Neural cell (in vitro differentiated cells): ENCODE results near the gene OSBPL5. TPM values are rescaled to one million over a fixed set of nuclear protein-coding genes. Genes with fewer than 3 reads are reported as not detected.

ENCODE experiments used
- H2AFZ ChIP-seq: fragments of 200-600, 300-800 bp; sonication (generic), shearing (Covaris generic); 2 replicates; pipeline ENCODE4 v1.6.0; 2014; ENCODE audit warnings: low read depth, mild to moderate bottlenecking, antibody characterized with exemption, low read length, moderate library complexity
- H3F3A ChIP-seq: fragments of 200-600 bp; shearing (Covaris generic); 2 replicates; pipeline ENCODE4 v1.6.1; 2016; ENCODE audit warnings: mild to moderate bottlenecking, moderate library complexity, mixed read lengths, antibody characterized with exemption, low read length; ENCODE audit not compliant: insufficient read depth, poor library complexity, severe bottlenecking
- H3K27ac ChIP-seq: fragments of 200-600, 300-800 bp; sonication (generic), shearing (Covaris generic); 2 replicates; pipeline ENCODE4 v1.5.1; 2014; ENCODE audit warnings: mild to moderate bottlenecking, low read length, moderate library complexity
- H3K27me3 ChIP-seq: fragments of 300-800, 200-600 bp; sonication (generic), shearing (Covaris generic); 2 replicates; pipeline ENCODE4 v1.6.0; 2014; ENCODE audit warnings: mild to moderate bottlenecking, low read depth, low read length, moderate library complexity; ENCODE audit not compliant: insufficient read depth
- H3K36me3 ChIP-seq: fragments of 300-800, 200-600 bp; sonication (generic), shearing (Covaris generic); 2 replicates; pipeline ENCODE4 v1.5.1; 2014; ENCODE audit warnings: mild to moderate bottlenecking, antibody characterized with exemption, low read length, moderate library complexity; ENCODE audit not compliant: insufficient read depth
- H3K4me2 ChIP-seq: fragments of 300-800, 200-600 bp; sonication (generic), shearing (Covaris generic); 2 replicates; pipeline ENCODE4 v1.6.0; 2014; ENCODE audit warnings: mild to moderate bottlenecking, low read length
- H3K4me3 ChIP-seq: fragments of 300-800, 200-600 bp; sonication (generic), shearing (Covaris generic); 2 replicates; pipeline ENCODE4 v1.5.1; 2014; ENCODE audit warnings: mild to moderate bottlenecking, low read length, moderate library complexity
- H3K79me2 ChIP-seq: fragments of 200-600 bp; shearing (Covaris generic); replicated peaks from 2 replicates; pipeline ENCODE4 v1.6.0; 2014; ENCODE audit warnings: mild to moderate bottlenecking, low read length, moderate library complexity; ENCODE audit not compliant: insufficient read depth
- H3K9ac ChIP-seq: fragments of 300-800, 200-600 bp; sonication (generic), shearing (Covaris generic); 2 replicates; pipeline ENCODE4 v1.6.1; 2016; ENCODE audit warnings: mild to moderate bottlenecking, low read length, mixed read lengths
- H3K9me2 ChIP-seq: fragments of 200-600 bp; shearing (Covaris generic); 2 replicates; pipeline ENCODE4 v1.6.1; 2016; ENCODE audit warnings: mild to moderate bottlenecking, low read length, mixed read lengths; ENCODE audit not compliant: insufficient read depth
- H3K9me3 ChIP-seq: fragments of 200-600, 300-800 bp; sonication (generic), shearing (Covaris generic); 2 replicates; pipeline ENCODE4 v1.6.1; 2016; ENCODE audit warnings: mild to moderate bottlenecking, mixed run types, low read length, moderate library complexity, mixed read lengths
- H4K20me1 ChIP-seq: fragments of 200-600 bp; shearing (Covaris generic); 2 replicates; pipeline ENCODE4 v1.6.1; 2016; ENCODE audit warnings: mild to moderate bottlenecking, mixed run types; ENCODE audit not compliant: insufficient read depth
- EP300 ChIP-seq: fragments of 450-650 bp; conservative IDR thresholded peaks from 2 replicates; pipeline ENCODE4 v1.6.1; 2014; ENCODE audit warnings: antibody characterized with exemption, mild to moderate bottlenecking, moderate library complexity; ENCODE audit not compliant: poor library complexity, severe bottlenecking
- EZH2 ChIP-seq: fragments of 200-600, 300-800 bp; shearing (Covaris generic), sonication (generic); IDR thresholded peaks from 2 replicates; pipeline ENCODE4 v1.6.1; 2014; ENCODE audit warnings: antibody characterized with exemption, low read length, borderline replicate concordance, mild to moderate bottlenecking; ENCODE audit not compliant: insufficient read depth, poor library complexity, severe bottlenecking
- MXI1 ChIP-seq: fragments of 450-650 bp; conservative IDR thresholded peaks from 2 replicates; pipeline ENCODE4 v1.6.1; 2014; ENCODE audit warnings: antibody characterized with exemption, mild to moderate bottlenecking; ENCODE audit not compliant: poor library complexity, severe bottlenecking
- POLR2AphosphoS5 ChIP-seq: IDR thresholded peaks from 2 replicates; pipeline ENCODE4 v1.6.1; 2012
- RAD21 ChIP-seq: fragments of 450-650 bp; conservative IDR thresholded peaks from 2 replicates; pipeline ENCODE4 v1.6.1; 2014; ENCODE audit warnings: antibody characterized with exemption, mild to moderate bottlenecking, moderate library complexity
- SMC3 ChIP-seq: fragments of 450-650 bp; conservative IDR thresholded peaks from 2 replicates; pipeline ENCODE4 v1.6.1; 2014; ENCODE audit warnings: antibody characterized with exemption, mild to moderate bottlenecking, moderate library complexity; ENCODE audit not compliant: poor library complexity
- TAF1 ChIP-seq: IDR thresholded peaks from 2 replicates; pipeline ENCODE4 v1.6.1; 2012; ENCODE audit warnings: low read depth
- polyA plus RNA-seq: library from polyadenylated mRNA; depleted of rRNA; stranded (reverse); fragments of >200 nt; gene quantifications from 2 replicates; pipeline ENCODE4 v1.2.3, GENCODE V29; 2014
- TF ChIP-seq, protein P1 (sequence below): IDR thresholded peaks from 2 replicates; pipeline ENCODE4 v1.6.1; 2012; ENCODE audit warnings: borderline replicate concordance
- TF ChIP-seq, protein P2 (sequence below): fragments of 450-650 bp; IDR thresholded peaks from 2 replicates; pipeline ENCODE4 v1.5.1; 2014; ENCODE audit warnings: antibody characterized with exemption, mild to moderate bottlenecking, moderate library complexity; ENCODE audit not compliant: poor library complexity, severe bottlenecking

Gene OSBPL5
- polyA plus RNA-seq, 1 donor from 2014 or later = 49.1 TPM

DNA sequence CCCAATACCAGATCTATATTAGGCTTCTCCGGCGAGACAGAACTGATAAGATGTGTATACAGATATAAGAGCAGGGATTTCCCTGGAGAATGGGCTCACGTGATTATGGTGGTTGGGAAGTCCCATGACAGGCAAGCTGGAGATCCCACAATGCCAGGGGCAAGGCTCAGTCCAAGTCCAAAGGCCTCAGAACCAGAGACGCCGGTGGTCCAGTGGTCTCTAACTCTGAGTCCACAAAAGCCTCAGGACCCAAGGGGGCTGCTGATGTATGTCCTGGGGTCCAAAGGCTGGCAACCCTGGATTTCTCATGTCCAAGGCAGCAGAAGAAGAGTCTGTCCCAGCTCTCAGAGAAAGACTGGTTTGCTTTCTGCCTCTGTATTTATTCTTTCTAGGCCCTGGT, 15.8 kb upstream of the OSBPL5 start:
- no peak for TF ChIP-seq RAD21
- TF ChIP-seq EZH2 = no peak
- no peak for TF ChIP-seq POLR2AphosphoS5
- TF ChIP-seq MXI1 = no peak
- TF ChIP-seq, protein P1, sequence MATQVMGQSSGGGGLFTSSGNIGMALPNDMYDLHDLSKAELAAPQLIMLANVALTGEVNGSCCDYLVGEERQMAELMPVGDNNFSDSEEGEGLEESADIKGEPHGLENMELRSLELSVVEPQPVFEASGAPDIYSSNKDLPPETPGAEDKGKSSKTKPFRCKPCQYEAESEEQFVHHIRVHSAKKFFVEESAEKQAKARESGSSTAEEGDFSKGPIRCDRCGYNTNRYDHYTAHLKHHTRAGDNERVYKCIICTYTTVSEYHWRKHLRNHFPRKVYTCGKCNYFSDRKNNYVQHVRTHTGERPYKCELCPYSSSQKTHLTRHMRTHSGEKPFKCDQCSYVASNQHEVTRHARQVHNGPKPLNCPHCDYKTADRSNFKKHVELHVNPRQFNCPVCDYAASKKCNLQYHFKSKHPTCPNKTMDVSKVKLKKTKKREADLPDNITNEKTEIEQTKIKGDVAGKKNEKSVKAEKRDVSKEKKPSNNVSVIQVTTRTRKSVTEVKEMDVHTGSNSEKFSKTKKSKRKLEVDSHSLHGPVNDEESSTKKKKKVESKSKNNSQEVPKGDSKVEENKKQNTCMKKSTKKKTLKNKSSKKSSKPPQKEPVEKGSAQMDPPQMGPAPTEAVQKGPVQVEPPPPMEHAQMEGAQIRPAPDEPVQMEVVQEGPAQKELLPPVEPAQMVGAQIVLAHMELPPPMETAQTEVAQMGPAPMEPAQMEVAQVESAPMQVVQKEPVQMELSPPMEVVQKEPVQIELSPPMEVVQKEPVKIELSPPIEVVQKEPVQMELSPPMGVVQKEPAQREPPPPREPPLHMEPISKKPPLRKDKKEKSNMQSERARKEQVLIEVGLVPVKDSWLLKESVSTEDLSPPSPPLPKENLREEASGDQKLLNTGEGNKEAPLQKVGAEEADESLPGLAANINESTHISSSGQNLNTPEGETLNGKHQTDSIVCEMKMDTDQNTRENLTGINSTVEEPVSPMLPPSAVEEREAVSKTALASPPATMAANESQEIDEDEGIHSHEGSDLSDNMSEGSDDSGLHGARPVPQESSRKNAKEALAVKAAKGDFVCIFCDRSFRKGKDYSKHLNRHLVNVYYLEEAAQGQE = no peak
- no peak for TF ChIP-seq EP300
- TF ChIP-seq, protein P2, sequence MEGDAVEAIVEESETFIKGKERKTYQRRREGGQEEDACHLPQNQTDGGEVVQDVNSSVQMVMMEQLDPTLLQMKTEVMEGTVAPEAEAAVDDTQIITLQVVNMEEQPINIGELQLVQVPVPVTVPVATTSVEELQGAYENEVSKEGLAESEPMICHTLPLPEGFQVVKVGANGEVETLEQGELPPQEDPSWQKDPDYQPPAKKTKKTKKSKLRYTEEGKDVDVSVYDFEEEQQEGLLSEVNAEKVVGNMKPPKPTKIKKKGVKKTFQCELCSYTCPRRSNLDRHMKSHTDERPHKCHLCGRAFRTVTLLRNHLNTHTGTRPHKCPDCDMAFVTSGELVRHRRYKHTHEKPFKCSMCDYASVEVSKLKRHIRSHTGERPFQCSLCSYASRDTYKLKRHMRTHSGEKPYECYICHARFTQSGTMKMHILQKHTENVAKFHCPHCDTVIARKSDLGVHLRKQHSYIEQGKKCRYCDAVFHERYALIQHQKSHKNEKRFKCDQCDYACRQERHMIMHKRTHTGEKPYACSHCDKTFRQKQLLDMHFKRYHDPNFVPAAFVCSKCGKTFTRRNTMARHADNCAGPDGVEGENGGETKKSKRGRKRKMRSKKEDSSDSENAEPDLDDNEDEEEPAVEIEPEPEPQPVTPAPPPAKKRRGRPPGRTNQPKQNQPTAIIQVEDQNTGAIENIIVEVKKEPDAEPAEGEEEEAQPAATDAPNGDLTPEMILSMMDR = no peak
- TF ChIP-seq TAF1 = no peak
- no peak for TF ChIP-seq SMC3
- no peak overlapping the region for H3K4me2 ChIP-seq
- no peaks in the 10 kb centered on the region for H3F3A ChIP-seq
- H4K20me1 ChIP-seq = no peaks in the 10 kb centered on the region
- no peaks in the 10 kb centered on the region for H3K27me3 ChIP-seq
- H3K9me2 ChIP-seq = no peaks in the 10 kb centered on the region
- no peak overlapping the region for H3K27ac ChIP-seq
- no peaks in the 10 kb centered on the region for H3K36me3 ChIP-seq
- H2AFZ ChIP-seq = no peak overlapping the region
- no peaks in the 10 kb centered on the region for H3K79me2 ChIP-seq
- no peak overlapping the region for H3K9ac ChIP-seq
- no peak overlapping the region for H3K4me3 ChIP-seq
- no peaks in the 10 kb centered on the region for H3K9me3 ChIP-seq

DNA sequence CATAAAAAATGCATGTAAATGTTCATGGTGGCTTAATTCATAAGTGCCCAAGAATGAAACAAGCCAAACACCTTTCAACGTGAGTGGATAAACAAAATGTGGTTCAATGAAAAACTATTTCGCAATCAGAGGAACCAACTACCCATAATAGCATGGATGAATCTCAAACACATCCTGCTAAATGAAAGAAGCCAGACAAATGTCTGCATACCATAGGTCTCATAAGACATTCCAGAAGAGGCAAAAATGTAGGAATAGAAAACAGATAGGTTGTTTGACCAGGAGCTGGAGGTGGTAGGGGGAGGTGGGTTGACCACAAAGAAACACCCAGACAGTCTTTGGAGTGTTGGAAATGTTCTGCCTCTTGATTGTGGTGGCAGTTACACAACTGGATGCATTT, 13.2 kb upstream of the OSBPL5 start:
- H3K9me2 ChIP-seq = no peaks in the 10 kb centered on the region
- no peaks in the 10 kb centered on the region for H4K20me1 ChIP-seq
- no peaks in the 10 kb centered on the region for H3K9me3 ChIP-seq
- H3K36me3 ChIP-seq = no peaks in the 10 kb centered on the region
- no peak overlapping the region for H3K4me2 ChIP-seq
- no peaks in the 10 kb centered on the region for H3F3A ChIP-seq
- H3K27ac ChIP-seq = no peak overlapping the region
- no peaks in the 10 kb centered on the region for H3K27me3 ChIP-seq
- no peak overlapping the region for H3K4me3 ChIP-seq
- H3K79me2 ChIP-seq = no peaks in the 10 kb centered on the region
- no peak overlapping the region for H3K9ac ChIP-seq
- H2AFZ ChIP-seq = no peak overlapping the region
- no peak for TF ChIP-seq MXI1
- TF ChIP-seq SMC3 = no peak
- TF ChIP-seq, protein P1 = no peak
